T47D (cell line): ENCODE results near the gene MYO1A.

ENCODE experiments used
- DNase-seq, 2 experiments: peaks; one replicate each; pipeline versions ENCODE4 v3.0.0 to v3.0.0-alpha.2; 2011 to 2012; ENCODE audit warnings: low read depth in 1 of 2, low spot score in 1 of 2
- JUND ChIP-seq: IDR thresholded peaks from 2 replicates; pipeline ENCODE4 v1.6.1; 2012; ENCODE audit warnings: low read depth
- in situ Hi-C: cut with HindIII; loops from 2 replicates; pipeline ENCODE4 v1.10.0; 2016; ENCODE audit warnings: low sequenced_read_pairs, low pct_unique_long_range_greater_than_20kb

MYO1A gene

GRCh38 chr12:57049890-57050289 is at the start of gene MYO1A:
Gene MYO1A (minus strand): TSS chr12:57050129. CDS start chr12:57048323, 1,806 bp downstream.
- DNase-seq: peak; percentile 36 to 59
- in situ Hi-C loops: no loop called here
- TF ChIP-seq JUND: no peak

- in situ Hi-C loops: no loop called here
- DNase-seq: no peak
- no peak for TF ChIP-seq JUND
Observed at GRCh38 chr12:57099047-57099714, 49.3 kb upstream of the MYO1A start.

GRCh38 chr12:57098546-57098945 is 48.6 kb upstream of the MYO1A start:
- no peak for DNase-seq
- in situ Hi-C loops: no loop called here
- no peak for TF ChIP-seq JUND

GRCh38 chr12:57097554-57097835 is 47.6 kb upstream of the MYO1A start:
- DNase-seq: no peak
- TF ChIP-seq JUND: no peak
- in situ Hi-C loops: no loop called here

GRCh38 chr12:57096748-57097553 is 47.0 kb upstream of the MYO1A start:
- in situ Hi-C loops: no loop called here
- no peak for TF ChIP-seq JUND
- DNase-seq: no peak

GRCh38 chr12:57096099-57096572 is 46.2 kb upstream of the MYO1A start:
- in situ Hi-C loops: no loop called here
- DNase-seq: peak in 1 of 2 experiments; percentile 79

GRCh38 chr12:57095440-57095839 is 45.5 kb upstream of the MYO1A start:
- TF ChIP-seq JUND: no peak
- in situ Hi-C loops: no loop called here
- no peak for DNase-seq

More at GRCh38 chr12:57096099-57096572, 46.2 kb upstream of the MYO1A start:
- TF ChIP-seq JUND: no peak

- no peak for DNase-seq
- in situ Hi-C loops: no loop called here
- TF ChIP-seq JUND: no peak
Observed at GRCh38 chr12:57094208-57095160, 44.6 kb upstream of the MYO1A start.

- TF ChIP-seq JUND: no peak
- in situ Hi-C loops: no loop called here
- DNase-seq: peak; percentile 79 to 90
Observed at GRCh38 chr12:57093415-57094207, 43.7 kb upstream of the MYO1A start.

- no peak for TF ChIP-seq JUND
- no peak for DNase-seq
- in situ Hi-C loops: no loop called here
Observed at GRCh38 chr12:57092876-57093414, 43.0 kb upstream of the MYO1A start.

GRCh38 chr12:57092529-57092862 is 42.6 kb upstream of the MYO1A start:
- no peak for DNase-seq
- in situ Hi-C loops: no loop called here
- no peak for TF ChIP-seq JUND
